CD4-positive, alpha-beta T cell (primary cell): ENCODE measurements around the gene KRT14. TPM values are rescaled to one million over a fixed set of nuclear protein-coding genes. Genes with fewer than 3 reads are reported as not detected.
"Not testable (repeated sequence)": the region's sequence is repeated elsewhere in the genome, so short reads cannot be mapped to it uniquely, and the experiment has no call there.

ENCODE experiments used
- ATAC-seq: fragments of 200-7000 bp; cut with Tn5 transposase; one replicate; pipeline ENCODE4 v1.10.0; 2022; ENCODE audit warnings: mild to moderate bottlenecking; ENCODE audit not compliant: poor library complexity
- CTCF ChIA-PET: fragments of 350-600 bp; sonication (Branson Sonifier 250); formaldehyde crosslinking; loops from one replicate; lab custom pipeline; 2021; ENCODE audit warnings: antibody characterized with exemption, inconsistent platforms; lab: Charles Lee
- POLR2A ChIA-PET: fragments of 350-600 bp; sonication (Branson Sonifier 250); formaldehyde crosslinking; loops from one replicate; lab custom pipeline; 2021; ENCODE audit warnings: antibody characterized with exemption, inconsistent platforms; lab: Charles Lee
- DNase-seq, 14 experiments: peaks; one replicate each; pipeline ENCODE4 v3.0.0-alpha.2; 2013 to 2020; ENCODE audit warnings: mixed read lengths in 2 of 14
- H3K27ac ChIP-seq, 2 donors: one replicate each; pipeline versions ENCODE4 v1.5.1 to v1.7.0; 2013; ENCODE audit warnings: low read length in 2 of 2, low read depth in 1 of 2, mild to moderate bottlenecking in 1 of 2
- H3K27me3 ChIP-seq, 2 experiments: 1 replicate in 1 of 2; 2 replicates in 1 of 2; pipeline versions ENCODE4 v1.6.1 to v1.7.0; 2013; ENCODE audit warnings: low read length in 2 of 2, control low read depth in 1 of 2, mild to moderate bottlenecking in 1 of 2, moderate library complexity in 1 of 2; ENCODE audit not compliant: insufficient read depth in 2 of 2, control insufficient read depth in 1 of 2
- H3K36me3 ChIP-seq: one replicate; pipeline ENCODE4 v1.6.1; 2013; ENCODE audit warnings: low read length, control low read depth; ENCODE audit not compliant: insufficient read depth
- H3K4me1 ChIP-seq: one replicate; pipeline ENCODE4 v1.6.1; 2013; ENCODE audit warnings: low read length, control low read depth; ENCODE audit not compliant: insufficient read depth
- H3K4me3 ChIP-seq: one replicate; pipeline ENCODE4 v1.5.1; 2013; ENCODE audit warnings: mild to moderate bottlenecking, low read length, moderate library complexity
- H3K9me3 ChIP-seq, 2 experiments: 1 replicate in 1 of 2; 2 replicates in 1 of 2; pipeline versions ENCODE4 v1.6.1 to v1.7.0; 2013; ENCODE audit warnings: low read length in 2 of 2, mild to moderate bottlenecking in 2 of 2, control low read depth in 1 of 2, moderate library complexity in 1 of 2; ENCODE audit not compliant: control insufficient read depth in 1 of 2, insufficient read depth in 1 of 2
- H3K27ac Mint-ChIP-seq: one replicate; pipeline ENCODE4 v1.8.0; 2020; ENCODE audit warnings: mixed read lengths
- H3K27me3 Mint-ChIP-seq: one replicate; pipeline ENCODE4 v1.8.0; 2021; ENCODE audit warnings: mixed read lengths
- H3K36me3 Mint-ChIP-seq: one replicate; pipeline ENCODE4 v1.8.0; 2021; ENCODE audit warnings: low read depth, mixed read lengths
- H3K4me1 Mint-ChIP-seq: one replicate; pipeline ENCODE4 v1.8.0; 2021; ENCODE audit warnings: low read depth, mixed read lengths
- H3K4me3 Mint-ChIP-seq: one replicate; pipeline ENCODE4 v1.8.0; 2020; ENCODE audit warnings: mild to moderate bottlenecking, mixed read lengths
- H3K9me3 Mint-ChIP-seq: one replicate; pipeline ENCODE4 v1.8.0; 2020; ENCODE audit warnings: mixed read lengths
- intact Hi-C, 2 experiments: fragments of 100-400 bp; cut with DNase I in 1 of 2; cut with micrococcal nuclease in 1 of 2; formaldehyde crosslinking; loops; one replicate each; pipeline versions ENCODE4 v1.15.1 to v1.9.0; 2023 to 2025; cut with DNase I, micrococcal nuclease
- total RNA-seq, 174 experiments: library from RNA in 2 of 174; stranded (reverse) in 2 of 174; gene quantifications; one replicate each; pipeline ENCODE4 v1.2.3 and lab custom pipeline; 2021 to 2026
- TF ChIP-seq, protein P1 (sequence below): fragments of 200-600 bp; IDR thresholded peaks from one replicate; pipeline ENCODE4 v1.8.0; 2022; ENCODE audit warnings: antibody characterized with exemption, mild to moderate bottlenecking

The KRT14 gene
- total RNA-seq, 2 experiments from 2014 or later: not detected

DNA sequence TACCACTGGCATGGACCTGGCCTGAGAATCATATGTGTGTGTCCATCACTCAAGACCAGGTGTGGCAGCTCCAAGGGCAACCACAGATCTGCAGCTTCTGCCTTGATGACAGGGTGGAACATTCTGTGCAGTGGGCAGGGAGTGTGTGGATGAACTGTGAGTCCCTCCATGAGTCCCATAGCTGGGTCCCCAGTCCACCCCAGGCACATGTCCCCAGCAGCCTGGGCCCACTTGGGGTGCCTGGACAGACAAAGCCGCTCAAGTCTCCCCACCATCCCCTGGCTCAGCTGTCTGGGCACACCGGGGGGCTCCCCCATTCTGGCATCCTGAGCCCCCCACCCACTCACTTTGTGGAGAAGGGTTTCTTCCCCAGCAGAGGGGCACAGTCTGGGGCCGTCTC, 30.4 kb upstream of the KRT14 start:
- peaks cover 0 to 2% of the 10 kb centered on the region in 2 experiments for H3K27me3 ChIP-seq
- H3K27ac ChIP-seq: no peak overlapping the region
- TF ChIP-seq, protein P1, sequence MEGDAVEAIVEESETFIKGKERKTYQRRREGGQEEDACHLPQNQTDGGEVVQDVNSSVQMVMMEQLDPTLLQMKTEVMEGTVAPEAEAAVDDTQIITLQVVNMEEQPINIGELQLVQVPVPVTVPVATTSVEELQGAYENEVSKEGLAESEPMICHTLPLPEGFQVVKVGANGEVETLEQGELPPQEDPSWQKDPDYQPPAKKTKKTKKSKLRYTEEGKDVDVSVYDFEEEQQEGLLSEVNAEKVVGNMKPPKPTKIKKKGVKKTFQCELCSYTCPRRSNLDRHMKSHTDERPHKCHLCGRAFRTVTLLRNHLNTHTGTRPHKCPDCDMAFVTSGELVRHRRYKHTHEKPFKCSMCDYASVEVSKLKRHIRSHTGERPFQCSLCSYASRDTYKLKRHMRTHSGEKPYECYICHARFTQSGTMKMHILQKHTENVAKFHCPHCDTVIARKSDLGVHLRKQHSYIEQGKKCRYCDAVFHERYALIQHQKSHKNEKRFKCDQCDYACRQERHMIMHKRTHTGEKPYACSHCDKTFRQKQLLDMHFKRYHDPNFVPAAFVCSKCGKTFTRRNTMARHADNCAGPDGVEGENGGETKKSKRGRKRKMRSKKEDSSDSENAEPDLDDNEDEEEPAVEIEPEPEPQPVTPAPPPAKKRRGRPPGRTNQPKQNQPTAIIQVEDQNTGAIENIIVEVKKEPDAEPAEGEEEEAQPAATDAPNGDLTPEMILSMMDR: no peak
- no peak for DNase-seq
- intact Hi-C loops: no loop called here
- no peaks in the 10 kb centered on the region for H3K27me3 Mint-ChIP-seq
- H3K4me1 Mint-ChIP-seq: no peaks in the 10 kb centered on the region
- H3K4me1 ChIP-seq: no peaks in the 10 kb centered on the region
- ChIA-PET CTCF (no interaction called here), POLR2A (no interaction called here)
- no peaks in the 10 kb centered on the region for H3K9me3 Mint-ChIP-seq
- ATAC-seq: no peak
- H3K9me3 ChIP-seq: no peaks in the 10 kb centered on the region
- H3K36me3 Mint-ChIP-seq: no peaks in the 10 kb centered on the region
- no peak overlapping the region for H3K4me3 Mint-ChIP-seq
- H3K4me3 ChIP-seq: no peak overlapping the region
- no peaks in the 10 kb centered on the region for H3K36me3 ChIP-seq
- no peak overlapping the region for H3K27ac Mint-ChIP-seq

DNA sequence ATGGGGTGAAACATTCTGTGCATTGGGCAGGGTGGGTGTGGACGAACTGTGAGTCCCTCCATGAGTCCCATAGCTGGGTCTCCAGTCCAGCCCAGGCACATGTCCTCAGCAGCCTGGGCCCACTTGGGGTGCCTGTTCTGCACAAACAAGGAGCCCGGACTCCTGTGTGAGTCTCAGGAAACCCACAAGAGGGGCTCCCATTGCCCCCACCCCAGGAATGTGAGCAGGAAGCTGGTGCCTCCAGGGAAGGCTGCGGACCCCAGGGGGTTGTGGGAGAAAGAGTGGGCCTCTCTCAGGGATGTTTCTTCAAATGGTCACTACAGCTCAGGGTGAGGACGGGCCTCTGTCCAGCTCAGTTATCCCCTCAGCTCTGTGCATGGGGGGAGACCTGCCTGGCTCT, 29.8 kb upstream of the KRT14 start:
- CTCF ChIA-PET, H3K4me3 Mint-ChIP-seq, H3K36me3 Mint-ChIP-seq, H3K4me1 ChIP-seq, H3K27ac ChIP-seq, H3K4me1 Mint-ChIP-seq, DNase-seq, ATAC-seq, H3K4me3 ChIP-seq, H3K36me3 ChIP-seq, POLR2A ChIA-PET, intact Hi-C loops, H3K27me3 Mint-ChIP-seq, H3K9me3 Mint-ChIP-seq, H3K27me3 ChIP-seq, H3K27ac Mint-ChIP-seq, H3K9me3 ChIP-seq: not testable (repeated sequence)

DNA sequence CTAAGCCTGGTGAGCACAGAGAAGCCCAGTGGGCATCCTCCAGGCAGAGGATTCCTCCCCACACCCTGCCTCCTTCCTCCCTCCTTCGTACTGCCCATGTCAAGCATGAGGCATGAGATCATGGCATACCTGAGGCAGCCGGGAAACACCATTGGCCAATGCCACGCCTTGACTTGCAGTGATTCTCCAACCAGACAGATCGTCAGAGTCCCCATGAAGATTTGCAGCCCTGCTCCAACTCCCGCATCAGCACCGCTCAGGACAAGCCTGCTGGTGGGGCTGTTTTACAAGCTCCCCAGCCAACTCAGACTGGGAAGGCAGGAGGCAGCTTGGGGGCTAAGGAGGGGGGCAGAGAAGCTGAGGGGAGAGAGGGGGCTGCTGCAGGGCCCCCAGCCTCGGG, 28.8 kb upstream of the KRT14 start:
- ChIA-PET CTCF (no interaction called here), POLR2A (no interaction called here)
- H3K27me3 Mint-ChIP-seq: no peaks in the 10 kb centered on the region
- no peak overlapping the region for H3K27ac Mint-ChIP-seq
- H3K9me3 Mint-ChIP-seq: no peaks in the 10 kb centered on the region
- Histone ChIP-seq H3K4me1 (no peaks in the 10 kb centered on the region), H3K36me3 (no peaks in the 10 kb centered on the region), H3K9me3 (no peaks in the 10 kb centered on the region), H3K4me3 (no peak overlapping the region), H3K27me3 (peaks cover 0 to 2% of the 10 kb centered on the region in 2 experiments), H3K27ac (no peak overlapping the region)
- intact Hi-C loops: no loop called here
- no peaks in the 10 kb centered on the region for H3K36me3 Mint-ChIP-seq
- no peak for ATAC-seq
- DNase-seq: no peak
- no peak overlapping the region for H3K4me3 Mint-ChIP-seq
- TF ChIP-seq, protein P1: no peak
- no peaks in the 10 kb centered on the region for H3K4me1 Mint-ChIP-seq

GRCh38 chr17:41614767-41615166, 28.1 kb upstream of the KRT14 start:
- H3K27ac Mint-ChIP-seq, H3K36me3 ChIP-seq, H3K4me1 Mint-ChIP-seq, H3K27ac ChIP-seq, H3K9me3 Mint-ChIP-seq, H3K4me1 ChIP-seq, POLR2A ChIA-PET, H3K27me3 Mint-ChIP-seq, H3K27me3 ChIP-seq, CTCF ChIA-PET, H3K4me3 Mint-ChIP-seq, H3K36me3 Mint-ChIP-seq, intact Hi-C loops, H3K9me3 ChIP-seq, H3K4me3 ChIP-seq, DNase-seq, ATAC-seq: not testable (repeated sequence)
